Ovary (tissue), 9 donors: ENCODE measurements around the gene PFDN6. TPM values are rescaled to one million over a fixed set of nuclear protein-coding genes. Genes with fewer than 3 reads are reported as not detected.
"Not testable (repeated sequence)": the region's sequence is repeated elsewhere in the genome, so short reads cannot be mapped to it uniquely, and the experiment has no call there.

ENCODE experiments used
- DNase-seq, 5 donors: peaks; one replicate each; pipeline ENCODE4 v3.0.0-alpha.2; 2019 to 2020
- H3K27ac ChIP-seq, 2 donors: fragments of 200-600 bp; one replicate each; pipeline versions ENCODE4 v1.5.1 to v1.8.0; 2019 to 2022
- H3K27me3 ChIP-seq: fragments of 200-600 bp; one replicate; pipeline ENCODE4 v1.8.0; 2022
- H3K36me3 ChIP-seq: fragments of 200-600 bp; sonication (generic); one replicate; pipeline ENCODE4 v1.5.1; 2019
- H3K4me1 ChIP-seq: one replicate; pipeline ENCODE4 v1.8.1; 2013; ENCODE audit warnings: mild to moderate bottlenecking, moderate library complexity; ENCODE audit not compliant: insufficient read depth
- H3K4me3 ChIP-seq: fragments of 200-600 bp; sonication (generic); one replicate; pipeline ENCODE4 v1.5.1; 2017
- H3K9me3 ChIP-seq, 2 donors: fragments of 200-600 bp in 1 of 2; sonication (generic) in 1 of 2; one replicate each; pipeline versions ENCODE4 v1.5.1 to v1.8.1; 2013 to 2019; ENCODE audit warnings: mild to moderate bottlenecking in 1 of 2, moderate library complexity in 1 of 2
- CTCF ChIP-seq, 3 donors: fragments of 450-650 bp in 2 of 3; fragments of 200-600 bp in 1 of 3; IDR thresholded peaks; one replicate each; pipeline versions ENCODE4 v1.5.1 to v1.8.0; 2016 to 2022; ENCODE audit warnings: antibody characterized with exemption in 3 of 3, mild to moderate bottlenecking in 1 of 3
- EP300 ChIP-seq: sonication (generic); formaldehyde crosslinking; IDR thresholded peaks from one replicate; pipeline ENCODE4 v1.6.1; 2017; ENCODE audit warnings: antibody characterized with exemption
- POLR2A ChIP-seq: fragments of 450-650 bp; IDR thresholded peaks from one replicate; pipeline ENCODE4 v1.6.1; 2017; ENCODE audit warnings: antibody characterized with exemption, mild to moderate bottlenecking, moderate library complexity
- WGBS, 3 donors: extraction: QIAGEN DNeasy Blood & Tissue Kit in 1 of 3; methylation state at CpG; one replicate each; pipeline versions ENCODE4 v1.1.5 to v1.1.7; 2013 to 2017; 5-methylcytosine and 5-hydroxymethylcytosine counted together
- intact Hi-C, 4 donors: fragments of 100-400 bp; cut with DNase I; formaldehyde crosslinking; loops; one replicate each; pipeline versions ENCODE4 v1.11.0 to v1.15.1; 2022 to 2023
- polyA plus RNA-seq, 2 donors: library from polyadenylated mRNA; stranded (reverse); fragments of 200-250 nt in 1 of 2; fragments of 350-450 nt in 1 of 2; fragmentation: Illumina TruSeq in 1 of 2; extraction: RNeasy Lipid Tissue Mini Kit (QIAGEN cat#74804) in 1 of 2; gene quantifications; one replicate each; pipeline ENCODE4 v1.2.3, GENCODE V29; 2013 to 2014
- total RNA-seq, 7 donors: library from RNA; depleted of rRNA in 2 of 7; stranded (reverse); fragments of >200 nt in 2 of 7; fragmentation: NEBNext Ultra II Directional in 3 of 7; extraction: Animal tissue kit (Norgen Biotek cat#: 25700) in 3 of 7; gene quantifications; one replicate each; pipeline versions ENCODE4 v1.1.0 to v1.2.4, GENCODE V29; 2016 to 2023
- donor health status: DM: no; HTN: no; CAD: no; lungs with moderate emphysema.
- donor health status: DM: no; HTN: no; CAD: no.
- donor health status: Bipolar disorder and iron deficiency.
- donor health status: DM: yes; HTN: yes; CAD: no.
- donor health status: DM: no; HTN: no; CAD: no.
- donor health status: DM: yes; HTN: yes; CAD: no.

The PFDN6 gene
- total and polyA plus RNA-seq, 9 donors: 9.8 to 83.0 (median 42.7) TPM

GRCh38 chr6:33278810-33279209 is 10.6 kb upstream of the PFDN6 start:
- WGBS, 3 donors: 79 to 90% (median 81%) methylated on average over 3 of the region's 3 CpGs
- Histone ChIP-seq H3K9me3 (no peaks in the 10 kb centered on the region), H3K27ac (no peak overlapping the region), H3K4me3 (no peak overlapping the region), H3K4me1 (peaks cover 2% of the 10 kb centered on the region), H3K27me3 (no peaks in the 10 kb centered on the region), H3K36me3 (no peaks in the 10 kb centered on the region)
- TF ChIP-seq POLR2A (no peak), CTCF (IDR thresholded peaks at IDR 0.05) (no peak), EP300 (no peak)
- no peak for DNase-seq
- intact Hi-C loops: loop anchor here in 1 of 4 donors (10.0 kb wide), 1 partner anchor 136 kb away; the partner anchor contains the start of genes CUTA and PHF1

GRCh38 chr6:33279257-33279695 is 10.1 kb upstream of the PFDN6 start:
- Histone ChIP-seq H3K9me3 (no peaks in the 10 kb centered on the region), H3K27ac (no peak overlapping the region), H3K4me1 (no peaks in the 10 kb centered on the region), H3K36me3 (no peaks in the 10 kb centered on the region), H3K4me3 (no peak overlapping the region), H3K27me3 (no peaks in the 10 kb centered on the region)
- 64 to 69% (median 67%) methylated on average over 13 of the region's 13 CpGs for WGBS, 3 donors
- intact Hi-C loops: loop anchor here in 1 of 4 donors (10.0 kb wide), 1 partner anchor 136 kb away; the partner anchor contains the start of genes CUTA and PHF1
- TF ChIP-seq CTCF (IDR thresholded peaks at IDR 0.05): no peak
- no peak for DNase-seq

- TF ChIP-seq CTCF (IDR thresholded peaks at IDR 0.05) (no peak), EP300 (no peak), POLR2A (no peak)
- Histone ChIP-seq H3K27ac (no peak overlapping the region), H3K4me1 (no peaks in the 10 kb centered on the region), H3K4me3 (no peak overlapping the region), H3K36me3 (no peaks in the 10 kb centered on the region), H3K27me3 (no peaks in the 10 kb centered on the region), H3K9me3 (no peaks in the 10 kb centered on the region)
- WGBS, 3 donors: 53 to 62% (median 54%) methylated on average over 5 of the region's 5 CpGs
- DNase-seq: no peak
- intact Hi-C loops: loop anchor here in 2 of 4 donors (10.0 kb wide), 2 partner anchors 135 to 1335 kb away; partner anchors contain the start of genes CFB (in 1 of the 2), CUTA (in 1 of the 2) and PHF1 (in 1 of the 2)
Observed at GRCh38 chr6:33279971-33280511, 9.4 kb upstream of the PFDN6 start.

GRCh38 chr6:33280539-33280938 is 8.9 kb upstream of the PFDN6 start:
- DNase-seq: no peak
- TF ChIP-seq CTCF (IDR thresholded peaks at IDR 0.05) (no peak), POLR2A (no peak), EP300 (no peak)
- Histone ChIP-seq H3K27me3 (no peaks in the 10 kb centered on the region), H3K4me1 (no peaks in the 10 kb centered on the region), H3K4me3 (no peak overlapping the region), H3K27ac (no peak overlapping the region), H3K9me3 (no peaks in the 10 kb centered on the region), H3K36me3 (no peaks in the 10 kb centered on the region)
- intact Hi-C loops: loop anchor here in 1 of 4 donors (10.0 kb wide), 1 partner anchor 1336 kb away; the partner anchor contains the start of gene CFB
- 77 to 87% (median 83%) methylated on average over 6 of the region's 6 CpGs for WGBS, 3 donors

GRCh38 chr6:33285214-33285613 is 4.2 kb upstream of the PFDN6 start:
- H3K4me1 ChIP-seq, H3K4me3 ChIP-seq, H3K27ac ChIP-seq, DNase-seq, H3K36me3 ChIP-seq, H3K27me3 ChIP-seq, H3K9me3 ChIP-seq: not testable (repeated sequence)
- intact Hi-C loops: loop anchor here in 1 of 4 donors (10.0 kb wide), 1 partner anchor 1340 kb away; the partner anchor contains the start of gene CFB
- WGBS, 3 donors: 85 to 89% (median 86%) methylated on average over 4 of the region's 4 CpGs
